ENCODE results near the gene QRFP.

Gene QRFP

GRCh38 chr9:130903194-130904069 is 6.8 kb upstream of the QRFP start:
- DNase-seq = no peak

- no peak for DNase-seq
Measured at GRCh38 chr9:130902204-130903185, 5.9 kb upstream of the QRFP start.

- no peak for DNase-seq
Measured at GRCh38 chr9:130901498-130902203, 5.0 kb upstream of the QRFP start.

- DNase-seq = no peak
Measured at GRCh38 chr9:130900701-130901497, 4.3 kb upstream of the QRFP start.

GRCh38 chr9:130899051-130899748 is 2.6 kb upstream of the QRFP start:
- no peak for DNase-seq

- no peak for DNase-seq
Measured at GRCh38 chr9:130898552-130898852, 1.9 kb upstream of the QRFP start.

- no peak for DNase-seq
Measured at GRCh38 chr9:130897848-130898551, 1.4 kb upstream of the QRFP start.

GRCh38 chr9:130897105-130897751 is 616 bp upstream of the QRFP start:
- no peak for DNase-seq

GRCh38 chr9:130895481-130896232 is 955 bp downstream of the QRFP start:
- DNase-seq = no peak

- DNase-seq = no peak
Measured at GRCh38 chr9:130895038-130895437, 1.6 kb downstream of the QRFP start.

GRCh38 chr9:130894546-130894945 is 2.1 kb downstream of the QRFP start:
- no peak for DNase-seq

- peak; percentile 9 for DNase-seq
Measured at GRCh38 chr9:130893341-130894101, 3.1 kb downstream of the QRFP start.

- no peak for DNase-seq
Measured at GRCh38 chr9:130892477-130893304, 3.9 kb downstream of the QRFP start.

- no peak for DNase-seq
Measured at GRCh38 chr9:130891688-130892476, 4.7 kb downstream of the QRFP start.

- DNase-seq = no peak
Measured at GRCh38 chr9:130890870-130891687, 5.5 kb downstream of the QRFP start.

- no peak for DNase-seq
Measured at GRCh38 chr9:130890124-130890523, 6.5 kb downstream of the QRFP start.
